A549 treated with Mapracorat at 1 μM for 4 hours (cell line): Measurements from ENCODE around the gene ZYX. TPM values are rescaled to one million over a fixed set of nuclear protein-coding genes. Genes with fewer than 3 reads are reported as not detected.

Experiments
- total RNA-seq: library from RNA; stranded (reverse); fragments of 200-300 nt; extraction: Qiagen RNA extraction; gene quantifications from 5 replicates; pipeline ENCODE4 v1.2.3, GENCODE V29; 2022

ZYX gene, protein sequence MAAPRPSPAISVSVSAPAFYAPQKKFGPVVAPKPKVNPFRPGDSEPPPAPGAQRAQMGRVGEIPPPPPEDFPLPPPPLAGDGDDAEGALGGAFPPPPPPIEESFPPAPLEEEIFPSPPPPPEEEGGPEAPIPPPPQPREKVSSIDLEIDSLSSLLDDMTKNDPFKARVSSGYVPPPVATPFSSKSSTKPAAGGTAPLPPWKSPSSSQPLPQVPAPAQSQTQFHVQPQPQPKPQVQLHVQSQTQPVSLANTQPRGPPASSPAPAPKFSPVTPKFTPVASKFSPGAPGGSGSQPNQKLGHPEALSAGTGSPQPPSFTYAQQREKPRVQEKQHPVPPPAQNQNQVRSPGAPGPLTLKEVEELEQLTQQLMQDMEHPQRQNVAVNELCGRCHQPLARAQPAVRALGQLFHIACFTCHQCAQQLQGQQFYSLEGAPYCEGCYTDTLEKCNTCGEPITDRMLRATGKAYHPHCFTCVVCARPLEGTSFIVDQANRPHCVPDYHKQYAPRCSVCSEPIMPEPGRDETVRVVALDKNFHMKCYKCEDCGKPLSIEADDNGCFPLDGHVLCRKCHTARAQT
- 160 to 188 TPM (median 183 TPM) in 5 replicates for total RNA-seq

DNA sequence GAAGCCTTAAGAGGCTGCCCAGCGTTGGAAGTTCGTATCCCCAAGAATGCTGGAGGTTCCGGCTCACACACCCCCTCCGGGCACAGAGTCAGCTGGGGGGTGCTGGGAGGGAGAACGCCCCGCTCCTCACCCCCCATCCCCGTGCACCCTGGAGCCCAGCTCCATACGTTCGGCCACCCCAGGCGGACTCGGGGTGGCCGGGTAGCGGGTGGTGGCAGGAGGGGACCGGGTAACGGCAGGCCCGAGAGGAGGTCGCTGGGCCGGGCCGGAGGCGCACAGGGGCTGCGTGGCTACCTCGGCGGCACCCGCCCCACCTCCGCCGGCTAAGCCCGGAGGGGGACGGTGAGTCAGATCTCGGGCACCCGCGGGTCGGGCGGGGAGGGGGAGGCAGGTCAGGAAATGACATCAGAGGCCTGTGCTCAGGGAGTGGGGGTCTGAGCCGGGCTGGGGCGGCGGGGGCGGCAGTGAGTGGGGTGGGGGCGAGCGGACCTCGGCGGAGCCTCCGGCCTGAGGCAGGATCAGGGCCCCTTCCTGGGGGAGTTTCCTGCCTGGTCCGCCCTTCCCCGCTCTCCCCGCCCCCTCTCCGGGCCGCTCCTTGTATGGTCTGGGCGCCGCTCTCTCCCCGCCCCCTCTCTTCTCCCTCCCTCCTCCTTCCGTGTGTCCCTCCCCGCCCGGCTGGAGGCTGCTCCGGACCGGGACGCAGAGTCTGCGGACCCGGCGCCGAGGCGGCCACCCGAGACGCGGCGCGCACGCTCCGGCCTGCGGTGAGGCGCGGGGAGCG, at the start of gene ZYX:
ZYX (plus strand) TSS at position 700 of the 781 bp plus-strand sequence. CDS start 227 bp downstream, outside the sequence.

DNA sequence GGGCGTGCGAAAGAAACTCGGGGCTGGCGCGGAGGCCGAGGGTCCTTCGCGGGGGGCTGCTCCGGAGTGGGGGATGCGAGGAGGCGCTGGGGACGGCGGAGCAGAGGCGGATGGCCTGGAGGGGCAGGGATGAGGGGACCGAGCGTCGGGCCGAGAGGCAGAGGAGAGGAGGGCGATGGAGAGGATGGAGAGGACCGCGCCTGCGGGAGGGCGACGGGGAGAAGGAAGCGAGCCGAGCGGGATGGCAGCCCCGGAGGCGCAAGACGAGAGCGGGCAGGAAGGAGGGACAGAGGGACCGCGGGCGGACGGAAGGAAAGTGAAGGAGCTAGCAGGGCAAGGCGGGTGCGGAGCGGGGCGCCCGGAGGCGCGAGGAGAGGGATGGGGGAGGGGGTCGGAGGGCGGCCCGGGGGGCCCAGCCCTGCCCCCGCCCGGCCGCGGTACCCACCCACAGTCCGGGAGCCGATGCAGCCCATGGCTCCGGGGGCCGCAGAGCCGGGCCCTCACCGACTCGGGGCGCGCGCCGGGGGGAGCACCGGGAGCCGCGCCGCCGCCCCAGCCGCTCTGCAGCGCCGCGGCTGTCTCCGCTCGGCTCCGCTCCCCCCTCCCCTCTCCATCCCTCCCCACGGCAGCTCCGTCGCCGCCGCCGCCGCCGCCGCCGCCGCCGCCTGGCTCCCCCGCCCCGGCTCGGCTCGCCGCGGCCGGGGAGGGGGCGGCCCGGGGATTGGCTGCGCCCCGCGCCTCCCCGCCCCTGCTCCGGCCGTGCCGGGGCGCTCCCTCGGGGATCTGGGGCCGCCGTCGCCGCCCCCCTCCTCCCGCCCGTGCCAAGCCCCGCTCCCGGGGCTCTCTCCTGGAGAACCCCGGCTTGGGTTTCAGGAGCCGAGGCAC, 18.8 kb upstream of the ZYX start, which contains the start of gene FAM131B:
FAM131B (minus strand) TSS at position 583 of the 885 bp plus-strand sequence; CDS start at position 473, 110 bp downstream.

DNA sequence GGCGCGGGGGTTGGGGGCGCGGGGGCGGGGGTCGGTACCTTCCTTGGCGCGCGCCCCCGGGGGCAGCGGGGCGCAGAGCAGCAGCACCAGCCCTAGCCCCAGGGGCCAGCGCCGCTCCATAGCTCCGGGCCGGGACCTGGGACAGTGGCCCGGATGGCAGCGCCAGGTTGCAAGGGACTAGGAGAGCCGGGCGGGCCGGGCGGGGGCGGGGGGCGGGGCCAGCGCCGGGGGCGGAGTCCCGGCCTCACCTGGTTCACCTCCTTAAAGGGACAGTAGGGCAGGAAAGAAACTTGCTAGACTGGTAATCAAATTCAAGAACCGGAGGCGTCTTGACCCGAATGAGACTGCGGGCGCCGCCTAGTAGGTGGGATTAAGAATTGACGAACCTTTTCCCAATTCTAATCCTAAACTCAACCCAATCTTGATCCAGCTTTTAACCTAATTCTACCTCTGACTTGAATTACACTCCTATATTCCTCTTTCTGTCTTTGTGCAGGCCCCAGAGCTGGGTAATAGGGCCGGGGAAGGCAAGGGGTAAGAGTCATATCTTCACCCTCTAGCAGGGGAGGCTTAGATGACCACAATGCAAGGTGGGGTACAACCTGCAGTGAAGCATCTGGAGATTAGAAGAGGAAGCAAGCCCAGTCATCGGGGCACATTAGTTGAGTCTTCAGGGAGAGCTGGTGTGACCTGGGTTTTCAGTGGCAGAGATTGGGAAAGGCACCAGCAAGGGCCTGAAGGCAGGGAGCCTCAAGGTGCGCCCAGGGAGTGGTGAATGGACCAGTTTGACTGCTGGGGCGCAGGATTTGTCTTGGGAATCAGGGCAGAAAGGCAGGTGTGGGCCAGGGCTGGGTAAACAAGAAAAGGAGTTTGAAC, 27.8 kb downstream of the ZYX start, which contains the start of gene EPHA1:
EPHA1 (minus strand) TSS at position 171 of the 876 bp plus-strand sequence; CDS start at position 120, 51 bp downstream.

Other genes with a start within 250 kb of the ZYX start
- gene PIP, start 249.3 kb upstream of the ZYX start, total RNA-seq: 0.36 to 0.48 TPM (median 0.36 TPM) in 3 of 5 replicates, not detected in the others
- gene TAS2R39, start 197.9 kb upstream of the ZYX start, total RNA-seq: not detected in 5 replicates
- not detected in 5 replicates for gene TAS2R40, start 159.3 kb upstream of the ZYX start, total RNA-seq
- 108 to 122 TPM (median 119 TPM) in 5 replicates for gene GSTK1, start 117.9 kb upstream of the ZYX start, total RNA-seq
- 0.67 to 1.6 TPM (median 1.1 TPM) in 5 replicates for gene TMEM139, start 96.4 kb upstream of the ZYX start, total RNA-seq
- 17.0 to 21.8 TPM (median 19.6 TPM) in 5 replicates for gene CASP2, start 93.0 kb upstream of the ZYX start, total RNA-seq
- gene CLCN1, start 65.2 kb upstream of the ZYX start, total RNA-seq: 0.05 to 0.37 TPM in 2 of 5 replicates, not detected in the others
- gene FAM131B, start 18.6 kb upstream of the ZYX start, total RNA-seq: 0.27 to 0.49 TPM (median 0.43 TPM) in 5 replicates
- 0.22 TPM in 1 of 5 replicates, not detected in the others for gene EPHA1, start 27.5 kb downstream of the ZYX start, total RNA-seq
- gene TAS2R60, start 62.1 kb downstream of the ZYX start, total RNA-seq: not detected in 5 replicates
- not detected in 5 replicates for gene TAS2R41, start 96.5 kb downstream of the ZYX start, total RNA-seq
- not detected in 5 replicates for gene CTAGE15, start 190.5 kb downstream of the ZYX start, total RNA-seq
- gene TCAF2, start 239.6 kb downstream of the ZYX start, total RNA-seq: 0.80 to 1.3 TPM (median 1.0 TPM) in 5 replicates